ENCODE measurements around the gene NLRP1. TPM values are rescaled to one million over a fixed set of nuclear protein-coding genes. Genes with fewer than 3 reads are reported as not detected.

NLRP1 gene
- polyA plus RNA-seq, 3 donors = 13.2 to 388 (median 17.3) TPM

GRCh38 chr17:5555254-5555653 lies 29.1 kb downstream of the NLRP1 start:
- no peak for TF ChIP-seq CTCF (IDR thresholded peaks at IDR 0.05)
- H2AFZ ChIP-seq (ENCODE audit: insufficient read depth, low read depth, low read length, poor library complexity, severe bottlenecking) = no peak overlapping the region
- H3K27ac Mint-ChIP-seq = peak overlapping the region in 4 of 7 donors; percentile 30 to 59 (median 50)
- H3K9ac ChIP-seq (ENCODE audit: insufficient read depth, low read length, poor library complexity, severe bottlenecking) = no peak overlapping the region
- H3K27ac ChIP-seq (ENCODE audit: low read depth in 1 of 2, low read length in 2 of 2) = no peak overlapping the region
- peaks cover 81 to 97% of the 10 kb centered on the region in 2 donors for H3K36me3 Mint-ChIP-seq
- H3K9me3 Mint-ChIP-seq = peaks cover 0 to 2% (median 0%) of the 10 kb centered on the region in 7 donors
- H3K36me3 ChIP-seq (replicated peaks in 1 of 2; ENCODE audit: control insufficient read depth in 1 of 2, insufficient read depth in 2 of 2, low read length in 2 of 2) = peaks cover 86 to 99% of the 10 kb centered on the region in 2 donors
- no peaks in the 10 kb centered on the region for H3K27me3 Mint-ChIP-seq (ENCODE audit: low read depth in 3 of 3)
- no peak overlapping the region for H3K4me3 ChIP-seq (replicated peaks in 1 of 3; ENCODE audit: low read depth in 2 of 3, low read length in 3 of 3)
- H3K4me2 ChIP-seq (replicated peaks; ENCODE audit: extremely low read depth, low read length, poor library complexity, severe bottlenecking) = no peak overlapping the region
- H3K4me3 Mint-ChIP-seq = no peak overlapping the region
- peaks cover 44% of the 10 kb centered on the region for H3K79me2 ChIP-seq (ENCODE audit: insufficient read depth, low read length)
- 70% methylated on average over 3 of the region's 3 CpGs for WGBS (ENCODE audit: insufficient coverage)
- DNase-seq = no peak
- H4K20me1 ChIP-seq (ENCODE audit: insufficient read depth, low read length) = peaks cover 100% of the 10 kb centered on the region
- peaks cover 18% of the 10 kb centered on the region for H3K4me1 Mint-ChIP-seq
- H3K4me1 ChIP-seq (ENCODE audit: control insufficient read depth in 1 of 2, insufficient read depth in 2 of 2, low read length in 2 of 2) = no peaks in the 10 kb centered on the region
- intact Hi-C loops (cut with micrococcal nuclease) = no loop called here
- no peaks in the 10 kb centered on the region for H3K27me3 ChIP-seq (ENCODE audit: control insufficient read depth in 2 of 2, insufficient read depth in 2 of 2, low read length in 2 of 2)
- no peaks in the 10 kb centered on the region for H3K9me3 ChIP-seq (replicated peaks in 1 of 2; ENCODE audit: control insufficient read depth in 1 of 2, insufficient read depth in 1 of 2, low read length in 2 of 2)

DNA sequence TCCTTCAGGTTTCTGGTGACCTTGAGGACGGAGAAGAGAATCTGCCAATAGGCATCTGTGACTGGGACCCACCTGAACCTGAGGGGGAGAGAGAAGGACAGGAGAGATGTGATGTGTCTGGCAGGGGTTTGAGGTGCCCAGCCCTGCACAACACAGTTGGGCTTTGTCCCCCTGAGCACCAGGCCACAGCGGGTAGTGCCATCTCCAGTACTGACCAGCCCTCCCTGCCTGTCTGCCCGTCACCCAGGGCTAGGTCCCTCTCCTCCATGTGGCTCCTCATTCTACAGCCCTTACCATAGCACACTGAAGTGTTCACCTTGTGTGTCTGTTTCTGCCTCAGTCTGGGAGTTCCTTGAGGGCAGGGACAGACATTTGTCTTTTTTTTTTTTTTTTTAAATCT lies 30.8 kb downstream of the NLRP1 start:
- H3K27ac Mint-ChIP-seq = no peak overlapping the region
- Histone ChIP-seq H3K4me2 (replicated peaks; ENCODE audit: extremely low read depth, low read length, poor library complexity, severe bottlenecking) (no peak overlapping the region), H4K20me1 (ENCODE audit: insufficient read depth, low read length) (peaks cover 100% of the 10 kb centered on the region), H3K27ac (ENCODE audit: low read depth in 1 of 2, low read length in 2 of 2) (no peak overlapping the region), H3K79me2 (ENCODE audit: insufficient read depth, low read length) (peaks cover 41% of the 10 kb centered on the region), H3K36me3 (replicated peaks in 1 of 2; ENCODE audit: control insufficient read depth in 1 of 2, insufficient read depth in 2 of 2, low read length in 2 of 2) (peaks cover 86 to 99% of the 10 kb centered on the region in 2 donors), H3K4me3 (replicated peaks in 1 of 3; ENCODE audit: low read depth in 2 of 3, low read length in 3 of 3) (no peak overlapping the region), H3K4me1 (ENCODE audit: control insufficient read depth in 1 of 2, insufficient read depth in 2 of 2, low read length in 2 of 2) (no peaks in the 10 kb centered on the region), H3K9ac (ENCODE audit: insufficient read depth, low read length, poor library complexity, severe bottlenecking) (no peak overlapping the region), H3K27me3 (ENCODE audit: control insufficient read depth in 2 of 2, insufficient read depth in 2 of 2, low read length in 2 of 2) (no peaks in the 10 kb centered on the region), H2AFZ (ENCODE audit: insufficient read depth, low read depth, low read length, poor library complexity, severe bottlenecking) (no peak overlapping the region), H3K9me3 (replicated peaks in 1 of 2; ENCODE audit: control insufficient read depth in 1 of 2, insufficient read depth in 1 of 2, low read length in 2 of 2) (no peaks in the 10 kb centered on the region)
- H3K27me3 Mint-ChIP-seq (ENCODE audit: low read depth in 3 of 3) = no peaks in the 10 kb centered on the region
- no peak for DNase-seq
- peaks cover 78 to 97% of the 10 kb centered on the region in 2 donors for H3K36me3 Mint-ChIP-seq
- no peak overlapping the region for H3K4me3 Mint-ChIP-seq
- intact Hi-C loops (cut with micrococcal nuclease) = no loop called here
- TF ChIP-seq CTCF (IDR thresholded peaks at IDR 0.05) = no peak
- 81% methylated on average over 3 of the region's 3 CpGs for WGBS (ENCODE audit: insufficient coverage)
- H3K9me3 Mint-ChIP-seq = peaks cover 0 to 3% (median 0%) of the 10 kb centered on the region in 7 donors
- peaks cover 18% of the 10 kb centered on the region for H3K4me1 Mint-ChIP-seq

All from CD14-positive monocyte (primary cell).